ENCODE measurements around the gene DSCAML1. TPM values are rescaled to one million over a fixed set of nuclear protein-coding genes. Genes with fewer than 3 reads are reported as not detected.

Gene DSCAML1
- total RNA-seq, 1 experiment from 2014 or later, result 0.03 TPM

DNA sequence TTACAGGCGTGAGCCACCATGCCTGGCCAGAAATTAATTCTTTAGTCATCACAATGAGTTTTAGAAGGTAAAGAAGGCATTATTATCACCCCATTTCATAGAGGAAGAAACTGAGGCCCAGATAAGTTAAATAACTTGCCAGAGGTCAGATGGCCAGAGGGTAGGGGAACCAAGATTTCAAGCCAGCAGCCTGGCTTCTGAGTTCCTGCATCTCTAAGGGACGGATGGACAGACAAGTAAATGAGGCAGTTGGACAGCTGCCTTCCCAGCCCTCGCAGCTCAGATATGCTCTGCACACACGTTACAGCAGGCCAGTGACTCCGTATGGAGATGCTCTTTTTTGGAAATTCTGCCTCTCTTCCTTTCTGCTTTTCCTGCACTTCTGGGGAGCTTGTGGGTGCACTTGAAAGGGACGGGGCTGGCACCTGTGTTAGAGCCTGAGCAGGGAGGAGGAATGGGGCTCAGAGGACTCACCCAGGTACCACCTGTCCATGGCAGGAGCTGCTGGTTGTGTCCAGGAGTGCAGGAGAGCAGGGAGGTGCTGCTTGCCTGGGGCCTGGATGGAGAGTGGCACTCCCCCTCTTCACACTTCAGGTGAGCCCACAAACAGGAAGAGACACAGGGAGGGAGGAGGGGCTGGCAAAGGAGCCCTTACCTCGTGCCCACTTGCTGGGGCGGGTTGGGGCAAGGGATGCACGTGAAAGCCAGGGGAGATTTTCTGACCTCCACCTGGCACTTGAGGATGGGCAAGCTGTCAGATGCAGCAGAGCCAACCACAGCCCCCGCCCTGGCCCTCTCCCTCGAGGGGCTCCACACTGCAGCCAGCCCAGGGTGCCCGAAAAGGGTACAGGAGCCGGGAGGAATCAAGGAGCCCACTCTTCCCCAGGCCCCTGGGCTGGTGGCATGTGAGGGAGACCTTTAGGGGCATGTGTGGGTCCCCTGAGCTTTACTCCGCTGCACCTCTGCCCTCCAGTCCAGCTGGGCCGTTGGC lies 30.8 kb upstream of the DSCAML1 start:
- no peaks in the 10 kb centered on the region for H3K4me1 ChIP-seq (replicated peaks)
- H3K36me3 ChIP-seq, result no peaks in the 10 kb centered on the region
- no peak overlapping the region for H3K4me3 ChIP-seq
- no peaks in the 10 kb centered on the region for H3K9me3 ChIP-seq (replicated peaks)
- no peak overlapping the region for H3K27ac ChIP-seq
- H3K27me3 ChIP-seq (replicated peaks), result no peaks in the 10 kb centered on the region
- no peak for DNase-seq (ENCODE audit: low read depth in 1 of 2, low spot score in 2 of 2)

- Histone ChIP-seq H3K4me1 (replicated peaks) (no peaks in the 10 kb centered on the region), H3K4me3 (no peak overlapping the region), H3K9me3 (replicated peaks) (no peaks in the 10 kb centered on the region), H3K36me3 (no peaks in the 10 kb centered on the region), H3K27ac (no peak overlapping the region), H3K27me3 (replicated peaks) (no peaks in the 10 kb centered on the region)
- DNase-seq (ENCODE audit: low read depth in 1 of 2, low spot score in 2 of 2), result no peak
These were observed 29.8 kb upstream of the DSCAML1 start for GRCh38 chr11:117826832-117827231.

DNA sequence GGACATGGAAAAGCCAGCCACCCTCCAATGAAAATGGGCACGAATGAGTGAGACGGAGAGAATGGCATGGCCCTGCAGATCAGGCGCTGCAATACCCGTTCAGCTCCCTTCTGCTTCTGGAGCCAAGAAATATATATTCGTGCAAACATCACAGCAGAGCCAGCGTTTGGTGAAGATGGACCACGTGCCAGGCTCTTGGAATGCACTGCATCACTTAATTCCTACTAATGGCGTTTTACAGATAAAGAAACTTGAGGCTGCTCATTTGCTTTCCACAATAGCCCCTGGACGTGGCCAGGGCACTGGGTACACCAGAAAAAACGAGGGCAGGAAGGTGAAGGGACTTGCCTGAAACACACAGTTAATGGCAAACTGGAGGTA lies 29.2 kb upstream of the DSCAML1 start:
- Histone ChIP-seq H3K27me3 (replicated peaks) (no peaks in the 10 kb centered on the region), H3K4me3 (no peak overlapping the region), H3K4me1 (replicated peaks) (no peaks in the 10 kb centered on the region), H3K36me3 (no peaks in the 10 kb centered on the region), H3K9me3 (replicated peaks) (no peaks in the 10 kb centered on the region), H3K27ac (no peak overlapping the region)
- no peak for DNase-seq (ENCODE audit: low read depth in 1 of 2, low spot score in 2 of 2)

DNA sequence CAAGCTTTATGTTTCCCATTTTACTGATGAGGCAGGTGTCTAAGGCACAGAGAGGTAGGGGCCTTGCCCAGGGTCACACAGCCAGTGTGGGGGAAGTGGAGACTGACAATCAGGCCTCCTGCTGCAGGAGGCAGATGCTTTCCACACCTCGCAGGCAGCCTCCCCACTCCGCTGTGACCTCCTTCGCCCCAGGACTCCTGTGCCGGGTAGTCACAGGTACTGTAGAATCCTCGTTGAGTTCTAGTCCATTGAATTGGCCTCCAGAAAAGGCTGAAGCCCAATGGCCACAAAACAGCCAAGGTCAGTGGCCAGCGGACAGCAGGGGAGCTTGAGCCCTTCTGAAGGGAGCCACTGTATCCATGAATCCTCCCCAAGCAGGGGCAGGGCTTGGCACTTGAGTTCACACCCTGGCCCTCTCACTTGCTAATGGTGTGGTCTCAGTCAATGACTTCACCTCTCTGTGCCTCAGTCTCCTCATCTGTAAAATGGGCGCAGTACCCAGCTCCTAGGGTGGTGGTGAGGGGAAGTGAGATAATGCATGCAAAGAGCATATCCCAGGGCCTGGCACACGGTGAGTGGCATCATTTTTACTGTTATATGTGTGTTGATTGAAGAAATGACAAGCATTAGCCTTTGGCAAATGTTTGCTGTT lies 28.6 kb upstream of the DSCAML1 start:
- Histone ChIP-seq H3K4me3 (no peak overlapping the region), H3K27me3 (replicated peaks) (no peaks in the 10 kb centered on the region), H3K4me1 (replicated peaks) (no peaks in the 10 kb centered on the region), H3K9me3 (replicated peaks) (no peaks in the 10 kb centered on the region), H3K36me3 (no peaks in the 10 kb centered on the region), H3K27ac (no peak overlapping the region)
- DNase-seq (ENCODE audit: low read depth in 1 of 2, low spot score in 2 of 2), result no peak

GRCh38 chr11:117824571-117825537 lies 27.8 kb upstream of the DSCAML1 start, which contains the start of gene FXYD2:
TSS of gene FXYD2 (minus strand) at chr11:117824744. CDS start at chr11:117824678, 66 bp downstream.
- no peak for DNase-seq (ENCODE audit: low read depth in 1 of 2, low spot score in 2 of 2)
- no peaks in the 10 kb centered on the region for H3K36me3 ChIP-seq
- H3K4me1 ChIP-seq (replicated peaks), result no peaks in the 10 kb centered on the region
- H3K27me3 ChIP-seq (replicated peaks), result no peaks in the 10 kb centered on the region
- no peaks in the 10 kb centered on the region for H3K9me3 ChIP-seq (replicated peaks)
- H3K4me3 ChIP-seq, result no peak within 1 kb of the TSS
- no peak within 1 kb of the TSS for H3K27ac ChIP-seq

DNA sequence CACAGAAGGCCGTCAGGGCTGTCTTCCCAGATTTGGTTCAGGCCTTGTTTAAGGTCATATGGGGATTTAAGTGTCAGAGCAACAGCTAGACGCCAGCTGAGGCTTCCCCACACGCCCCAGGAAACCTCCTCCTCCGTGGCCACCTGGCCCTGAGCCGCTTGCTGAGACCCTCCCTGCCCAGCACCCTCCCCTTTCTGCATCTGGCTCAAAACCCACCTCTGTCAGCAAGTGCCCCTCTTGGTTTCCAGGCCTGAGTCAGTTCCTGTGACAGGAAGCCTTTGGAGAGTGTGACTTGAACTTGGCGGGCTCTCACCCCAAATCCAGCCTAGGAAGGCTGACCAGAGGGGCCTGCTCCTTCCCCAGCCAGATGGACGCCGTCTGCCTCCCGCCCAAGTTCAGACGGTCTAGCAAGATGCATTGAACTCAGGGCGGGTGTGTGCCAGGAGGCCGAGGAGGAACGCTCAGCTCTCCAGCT lies 27.0 kb upstream of the DSCAML1 start:
- Histone ChIP-seq H3K9me3 (replicated peaks) (no peaks in the 10 kb centered on the region), H3K36me3 (no peaks in the 10 kb centered on the region), H3K4me3 (no peak overlapping the region), H3K27me3 (replicated peaks) (no peaks in the 10 kb centered on the region), H3K27ac (no peak overlapping the region), H3K4me1 (replicated peaks) (no peaks in the 10 kb centered on the region)
- DNase-seq (ENCODE audit: low read depth in 1 of 2, low spot score in 2 of 2), result no peak

DNA sequence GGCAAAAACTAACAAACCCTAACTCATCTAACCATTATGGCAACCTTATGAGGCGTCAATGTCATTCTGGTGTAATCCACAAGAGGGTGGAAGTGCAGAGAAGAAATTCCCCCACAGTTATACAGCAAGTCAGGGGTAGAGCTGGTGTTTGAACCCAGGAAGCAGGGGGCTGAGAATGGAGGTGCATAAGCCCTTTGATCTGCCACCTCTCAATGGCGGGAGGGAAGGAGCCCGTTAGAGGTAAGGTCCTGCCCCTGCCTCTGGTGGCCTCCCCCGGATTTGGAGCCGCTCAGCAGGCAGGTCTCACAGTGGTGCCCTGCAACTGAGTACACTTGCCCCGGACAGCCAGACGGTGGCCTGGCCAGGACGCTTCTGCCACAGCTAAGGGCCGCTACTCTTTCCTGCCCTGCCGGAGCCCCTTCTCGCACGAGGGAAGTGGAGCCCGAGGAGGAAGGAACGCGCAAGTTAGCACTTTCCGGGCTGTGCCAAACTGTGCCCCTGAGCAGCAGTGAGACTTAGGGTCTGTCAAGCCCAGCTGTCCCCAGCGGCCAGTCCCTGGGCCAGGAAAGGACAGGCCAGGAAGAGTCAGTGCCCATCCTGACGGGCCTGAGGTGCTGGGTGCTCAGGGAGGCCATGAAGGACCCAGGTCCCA lies 26.4 kb upstream of the DSCAML1 start:
- no peak overlapping the region for H3K4me3 ChIP-seq
- no peaks in the 10 kb centered on the region for H3K9me3 ChIP-seq (replicated peaks)
- no peak overlapping the region for H3K27ac ChIP-seq
- no peaks in the 10 kb centered on the region; the same call in 1 of the 2 replicates for H3K4me1 ChIP-seq (replicated peaks)
- no peak for DNase-seq (ENCODE audit: low read depth in 1 of 2, low spot score in 2 of 2)
- H3K27me3 ChIP-seq (replicated peaks), result no peaks in the 10 kb centered on the region
- H3K36me3 ChIP-seq, result no peaks in the 10 kb centered on the region

GRCh38 chr11:117822074-117823033 lies 25.3 kb upstream of the DSCAML1 start:
- no peaks in the 10 kb centered on the region for H3K9me3 ChIP-seq (replicated peaks)
- peaks cover 6% of the 10 kb centered on the region for H3K4me1 ChIP-seq (replicated peaks)
- no peak overlapping the region for H3K4me3 ChIP-seq
- H3K27me3 ChIP-seq (replicated peaks), result no peaks in the 10 kb centered on the region
- H3K27ac ChIP-seq, result no peak overlapping the region
- DNase-seq (ENCODE audit: low read depth in 1 of 2, low spot score in 2 of 2), result no peak
- H3K36me3 ChIP-seq, result no peaks in the 10 kb centered on the region

GRCh38 chr11:117821431-117821830 lies 24.4 kb upstream of the DSCAML1 start:
- DNase-seq (ENCODE audit: low read depth in 1 of 2, low spot score in 2 of 2), result no peak
- Histone ChIP-seq H3K36me3 (no peaks in the 10 kb centered on the region), H3K27me3 (replicated peaks) (no peaks in the 10 kb centered on the region), H3K9me3 (replicated peaks) (no peaks in the 10 kb centered on the region), H3K4me3 (no peak overlapping the region), H3K4me1 (replicated peaks) (peaks cover 6% of the 10 kb centered on the region), H3K27ac (no peak overlapping the region)

DNA sequence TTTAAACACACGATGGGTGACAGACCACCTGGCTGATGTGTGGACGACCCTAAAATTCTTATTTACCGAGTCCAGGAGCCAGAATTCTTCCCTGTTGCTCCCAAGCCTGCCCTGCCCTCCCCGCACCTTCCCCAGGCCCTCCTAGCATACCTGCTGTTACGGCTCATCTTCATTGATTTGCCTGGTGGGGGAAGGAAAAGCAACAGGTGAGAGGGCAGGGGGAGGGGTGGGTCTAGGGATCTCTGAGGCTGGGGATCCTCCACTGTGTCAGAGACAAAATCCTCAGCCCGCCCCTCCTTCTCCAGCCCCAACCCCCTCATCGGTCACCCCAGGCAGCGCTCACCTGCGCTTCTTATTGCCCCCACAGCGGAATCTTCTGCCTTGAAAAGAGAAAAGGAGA lies 23.5 kb upstream of the DSCAML1 start:
- no peaks in the 10 kb centered on the region for H3K9me3 ChIP-seq (replicated peaks)
- no peak overlapping the region for H3K27ac ChIP-seq
- H3K36me3 ChIP-seq, result no peaks in the 10 kb centered on the region
- peaks cover 11% of the 10 kb centered on the region for H3K4me1 ChIP-seq (replicated peaks)
- H3K4me3 ChIP-seq, result no peak overlapping the region
- no peaks in the 10 kb centered on the region for H3K27me3 ChIP-seq (replicated peaks)
- no peak for DNase-seq (ENCODE audit: low read depth in 1 of 2, low spot score in 2 of 2)

DNA sequence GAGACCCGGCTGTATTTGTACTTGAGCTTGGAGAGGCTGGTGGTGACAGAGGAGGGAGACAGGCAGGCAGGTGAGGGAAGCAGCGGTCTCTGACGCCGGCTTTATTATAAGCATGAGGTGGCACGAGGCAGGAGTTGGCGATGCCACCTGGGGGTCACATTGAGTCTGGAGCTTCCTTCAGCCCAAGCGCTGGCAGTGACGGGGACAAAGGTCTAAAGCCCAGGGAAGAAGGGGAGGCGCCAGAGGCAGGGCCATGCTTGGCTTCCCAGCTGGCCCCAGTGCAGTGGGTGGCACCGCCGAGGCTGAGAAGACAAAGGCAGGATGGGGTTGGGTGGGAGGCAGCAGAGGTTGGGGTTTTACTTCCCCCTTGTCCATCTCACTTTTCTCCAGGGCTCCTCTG lies 23.1 kb upstream of the DSCAML1 start:
- H3K9me3 ChIP-seq (replicated peaks), result no peaks in the 10 kb centered on the region
- no peaks in the 10 kb centered on the region for H3K27me3 ChIP-seq (replicated peaks)

More for the DNA sequence above, 23.1 kb upstream of the DSCAML1 start:
- Histone ChIP-seq H3K4me1 (replicated peaks) (peaks cover 11% of the 10 kb centered on the region), H3K4me3 (no peak overlapping the region), H3K36me3 (no peaks in the 10 kb centered on the region), H3K27ac (no peak overlapping the region)
- no peak for DNase-seq (ENCODE audit: low read depth in 1 of 2, low spot score in 2 of 2)
